HG03060 (cell line): ENCODE measurements around the gene ZNF202.
"Not testable (repeated sequence)": the region's sequence is repeated elsewhere in the genome, so short reads cannot be mapped to it uniquely, and the experiment has no call there.

Experiments
- ATAC-seq: cut with Tn5 transposase; IDR thresholded peaks from one replicate; pipeline ENCODE4 v1.9.1; 2021; ENCODE audit warnings: low read depth, moderate number of reproducible peaks; ENCODE audit not compliant: unreplicated experiment

The ZNF202 gene

DNA sequence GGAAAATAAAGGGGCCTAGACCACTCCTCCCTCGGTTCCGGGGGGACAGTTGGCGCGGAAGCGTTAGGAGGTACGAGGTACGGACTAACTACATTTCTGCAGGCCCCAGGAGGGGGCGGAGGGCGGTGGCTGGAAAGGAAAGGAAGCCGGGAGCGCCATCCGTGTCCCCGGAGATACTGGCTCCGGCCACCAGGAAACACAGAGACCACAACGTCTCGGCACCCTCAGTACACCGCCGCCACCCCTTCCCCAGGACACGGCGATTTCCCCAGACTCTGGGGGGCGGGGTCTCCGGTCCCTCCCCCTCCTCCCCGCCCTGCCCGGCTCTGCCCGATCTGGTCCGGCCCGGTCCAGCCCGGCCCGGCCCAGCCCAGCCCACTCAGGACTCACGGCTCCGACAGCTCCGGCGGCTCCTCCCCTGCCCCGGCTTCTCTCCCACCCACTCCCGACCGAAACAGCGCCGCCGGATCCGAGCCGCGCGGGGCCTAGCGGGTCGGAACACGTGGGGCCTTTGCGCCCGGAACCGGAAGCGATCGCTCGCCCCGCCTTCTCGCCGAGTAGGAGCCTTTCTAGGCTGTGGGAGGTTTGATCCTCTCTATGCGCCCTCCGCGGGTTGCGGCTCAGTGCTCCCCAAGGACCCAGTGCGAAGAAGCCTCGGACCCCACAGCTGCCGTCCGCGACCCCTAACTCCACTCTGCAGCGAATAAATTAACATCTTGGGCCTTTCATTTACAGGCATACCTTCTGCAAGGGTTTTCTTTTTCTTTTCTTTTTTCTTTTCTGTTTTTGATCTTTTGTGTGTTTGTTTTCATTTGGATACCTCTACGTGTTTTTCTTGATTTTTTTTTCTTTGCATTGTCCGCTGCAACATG is at the start of gene ZNF202:
Gene ZNF202, minus strand, starts transcription at position 502 of the 872 bp plus-strand sequence. CDS start 10,772 bp downstream, outside the sequence.
- peak; percentile 99 for ATAC-seq

DNA sequence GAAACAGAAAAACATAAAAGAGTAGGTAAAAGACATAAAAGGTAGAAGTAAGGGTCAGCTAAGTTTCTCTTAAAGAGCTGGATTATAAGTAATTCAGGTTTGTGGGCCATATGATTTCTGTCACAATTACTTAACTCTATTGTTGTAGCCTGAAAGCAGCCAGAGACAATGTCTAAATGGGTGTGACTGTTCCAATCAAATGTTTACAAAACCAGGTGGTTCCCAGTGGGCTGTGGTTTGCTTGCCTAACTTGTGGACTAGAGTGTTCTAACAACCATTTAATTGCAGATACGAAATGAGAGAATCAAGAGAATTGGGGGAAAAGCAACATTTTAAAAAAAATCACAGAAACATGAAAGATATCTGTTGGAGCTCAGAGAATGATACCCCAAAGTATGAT is 42.1 kb upstream of the ZNF202 start:
- ATAC-seq, result no peak

DNA sequence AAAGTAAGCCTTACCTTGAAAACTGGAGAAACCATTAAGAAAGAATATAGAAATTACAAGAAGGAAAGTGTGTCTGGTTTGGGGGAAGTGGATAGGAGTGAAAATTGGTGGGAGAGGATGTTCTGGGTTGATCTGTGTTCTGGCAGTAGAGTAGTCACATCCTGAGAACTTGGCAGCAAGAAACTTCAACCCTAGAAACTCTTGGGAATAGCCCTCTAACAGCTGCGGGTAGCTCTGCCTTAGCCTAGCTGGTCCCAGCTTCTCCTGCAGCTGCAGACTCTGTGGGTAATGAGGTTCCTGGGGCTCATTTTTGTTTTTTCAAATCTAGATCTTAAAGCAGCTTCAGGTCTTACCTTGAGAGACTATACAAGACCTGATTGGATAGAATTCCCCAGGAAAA is 37.1 kb upstream of the ZNF202 start:
- ATAC-seq, result no peak

DNA sequence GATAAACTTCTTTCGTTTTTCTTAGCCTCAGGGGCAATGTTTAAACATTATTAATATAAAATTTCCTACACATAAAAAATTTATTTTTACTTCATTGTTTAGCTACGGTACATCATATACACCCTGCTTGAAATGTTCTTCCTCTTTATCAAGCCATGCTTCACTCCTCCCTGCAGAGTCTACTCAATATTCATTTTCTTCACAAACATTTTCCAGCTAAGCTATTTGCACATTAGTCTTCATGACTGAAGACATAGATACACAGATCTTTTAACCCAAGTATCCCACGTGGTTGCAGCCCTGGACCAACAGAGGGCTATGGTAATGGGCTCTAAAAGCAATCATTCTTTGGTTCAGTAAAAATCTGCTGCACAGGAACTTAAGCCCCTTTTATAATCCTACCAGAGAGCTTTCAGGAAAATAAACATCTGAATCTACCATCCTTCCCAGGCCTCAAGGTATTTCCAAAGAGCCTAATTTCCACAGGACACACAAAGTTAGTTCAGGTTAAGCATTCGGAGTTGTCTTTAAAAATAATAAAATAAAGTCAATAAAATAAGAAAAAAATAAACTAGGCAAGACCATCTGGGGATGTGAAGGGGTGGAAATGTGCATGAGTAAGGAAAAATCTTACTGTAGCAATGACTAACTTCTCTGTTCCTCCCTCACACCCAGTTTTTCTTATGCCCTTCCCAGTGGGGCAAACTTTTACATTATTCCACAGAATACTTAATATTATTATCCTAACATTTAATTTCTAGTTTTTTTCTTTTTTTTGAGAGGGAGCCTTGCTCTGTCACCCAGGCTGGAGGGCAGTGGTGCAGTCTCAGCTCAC is 34.5 kb upstream of the ZNF202 start:
- no peak for ATAC-seq

DNA sequence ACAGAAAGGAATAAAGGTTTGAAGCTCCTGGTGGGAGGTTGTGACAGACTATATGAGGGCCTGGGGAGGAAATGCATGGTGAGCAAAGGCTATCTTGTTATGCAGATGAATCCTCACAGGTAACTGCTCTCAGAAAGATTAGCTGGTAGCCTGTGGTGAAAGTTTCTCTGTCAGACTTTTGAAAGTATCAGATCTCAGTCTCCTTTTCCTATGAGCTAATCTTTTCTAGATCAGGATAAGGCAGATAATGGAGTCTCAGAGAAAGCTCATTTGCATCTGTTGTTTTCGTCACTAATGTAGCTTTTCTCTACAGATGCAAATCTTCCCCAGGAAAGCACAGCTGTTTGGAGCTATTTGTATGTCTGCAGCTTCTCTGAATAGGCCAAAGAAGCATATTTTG is 33.8 kb upstream of the ZNF202 start:
- no peak for ATAC-seq

DNA sequence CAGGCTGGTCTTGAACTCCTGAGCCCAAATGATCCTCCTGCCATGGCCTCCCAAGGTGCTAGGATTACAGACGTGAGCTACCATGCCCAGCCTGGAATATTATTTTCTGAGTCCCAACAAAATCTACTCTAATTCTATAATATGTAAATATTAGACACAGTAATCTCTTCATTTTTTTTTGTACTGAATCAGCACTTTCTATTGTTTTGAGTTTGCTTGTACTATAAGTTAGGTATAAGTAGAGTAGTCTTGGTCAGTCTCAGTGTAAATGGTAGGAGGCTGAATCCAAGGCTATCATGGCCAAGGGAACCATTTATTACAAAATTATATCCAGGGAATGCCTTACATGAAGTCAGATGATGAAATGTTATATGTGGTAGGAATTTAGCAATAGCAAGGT is 32.5 kb upstream of the ZNF202 start:
- no peak for ATAC-seq

DNA sequence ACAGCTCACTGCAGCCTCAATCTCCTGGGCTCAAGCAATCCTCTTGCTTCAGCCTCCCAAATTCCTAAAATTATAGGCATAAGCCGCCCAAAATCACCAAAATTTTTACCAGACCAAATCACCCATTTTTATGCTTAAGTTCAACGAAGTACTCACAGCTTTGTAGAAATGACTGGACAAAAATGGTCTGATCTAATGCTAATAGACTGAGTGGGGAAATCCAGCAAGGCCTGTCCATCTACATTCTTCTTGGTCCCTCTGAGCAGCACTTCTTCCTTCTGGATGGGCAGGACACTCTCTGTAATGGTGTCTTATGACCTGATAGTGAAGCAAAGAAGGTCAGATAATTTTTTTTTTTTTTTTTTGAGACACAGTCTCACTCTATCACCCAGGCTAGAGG is 31.6 kb upstream of the ZNF202 start:
- no peak for ATAC-seq

DNA sequence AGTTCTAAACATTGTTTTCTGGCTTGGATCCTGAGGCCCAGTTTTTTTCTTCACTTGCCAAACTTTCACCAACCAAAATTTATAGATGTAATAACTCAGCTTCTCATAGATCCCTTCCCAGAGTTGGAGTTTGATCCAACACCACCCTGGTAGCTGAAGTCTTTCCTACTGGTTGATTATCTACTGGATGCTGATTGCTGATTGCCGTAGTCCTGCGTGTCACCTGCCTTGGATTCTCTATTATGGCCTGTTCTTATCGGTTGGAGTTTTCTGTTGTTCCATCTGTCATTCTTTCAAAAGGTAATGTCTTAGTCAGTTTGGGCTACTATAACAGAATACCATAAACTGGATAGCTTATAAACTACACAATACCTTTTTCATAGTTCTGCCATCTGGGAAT is 30.2 kb upstream of the ZNF202 start:
- no peak for ATAC-seq

DNA sequence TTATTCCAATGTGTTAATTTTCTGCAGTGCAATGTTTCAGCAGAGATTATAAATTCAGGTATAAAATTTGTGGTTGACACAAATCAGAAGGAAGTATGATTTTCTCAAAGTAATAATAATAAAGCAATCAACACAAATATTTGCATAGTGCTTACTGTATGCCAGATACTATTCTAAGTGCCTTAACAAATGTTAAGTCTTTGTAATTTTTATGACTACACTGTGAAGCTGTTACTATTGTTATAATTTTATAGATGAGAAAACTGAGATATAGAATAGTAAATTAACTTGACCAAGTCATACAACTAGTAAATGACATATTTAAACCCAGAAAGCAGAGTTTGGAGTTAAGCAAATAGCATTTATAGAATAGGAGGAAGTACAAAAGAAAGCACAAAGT is 29.3 kb upstream of the ZNF202 start:
- ATAC-seq, result no peak

DNA sequence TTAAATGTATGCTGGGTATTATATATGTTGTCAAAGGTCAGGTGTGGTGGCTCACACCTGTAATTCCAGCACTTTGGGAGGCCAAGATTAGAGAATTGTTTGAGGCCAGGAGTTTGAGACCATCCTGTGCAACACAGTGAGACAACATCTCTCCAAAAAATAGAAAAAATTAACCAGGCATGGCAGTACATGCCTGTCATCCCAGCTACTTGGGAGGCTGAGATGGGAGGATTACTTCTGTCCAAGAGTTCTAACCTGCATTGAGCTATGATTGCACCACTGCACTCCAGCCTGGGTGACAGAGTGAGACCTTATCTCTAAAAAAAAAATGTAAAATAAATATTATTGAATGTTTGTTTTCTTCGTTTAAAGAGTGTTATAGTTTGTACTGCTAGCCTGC is 24.1 kb upstream of the ZNF202 start:
- ATAC-seq, result no peak

DNA sequence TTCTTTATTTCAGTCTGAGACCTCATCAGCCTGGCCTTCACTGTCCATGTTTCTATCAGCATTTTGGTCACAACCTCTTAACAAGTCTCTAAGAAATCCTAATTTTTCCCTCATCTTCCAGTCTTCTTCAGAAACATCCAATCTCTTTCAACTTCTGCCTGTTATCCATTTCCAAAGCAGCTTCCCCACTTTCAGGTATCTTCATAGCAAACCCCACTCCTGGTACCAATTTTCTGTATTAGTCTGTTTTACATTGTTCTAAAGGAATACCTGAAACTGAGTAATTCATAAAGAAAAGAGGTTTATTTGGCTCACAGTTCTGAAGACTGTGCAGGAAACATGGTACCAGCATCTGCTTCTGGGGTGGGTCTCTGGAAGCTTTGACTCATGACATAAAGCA is 21.0 kb upstream of the ZNF202 start:
- ATAC-seq, result no peak

DNA sequence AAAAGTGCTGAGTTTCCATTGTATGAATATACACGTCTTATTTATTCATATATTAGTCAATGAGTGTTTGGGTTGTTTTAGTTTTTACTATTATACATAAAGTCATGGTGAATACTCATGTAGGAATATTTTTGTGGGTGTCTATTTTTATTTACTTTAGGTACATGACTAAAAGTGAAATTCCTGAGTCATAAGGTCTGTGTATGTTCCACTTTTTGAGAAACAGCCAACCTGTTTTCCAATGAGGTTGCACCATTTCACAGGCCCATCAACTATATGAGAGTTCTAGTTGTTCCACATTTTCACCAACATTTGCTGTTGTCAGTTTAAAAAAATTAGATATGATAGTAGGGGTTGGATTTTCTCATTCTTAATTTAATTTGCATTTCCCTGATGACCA is 19.4 kb upstream of the ZNF202 start:
- ATAC-seq, result peak; percentile 79

DNA sequence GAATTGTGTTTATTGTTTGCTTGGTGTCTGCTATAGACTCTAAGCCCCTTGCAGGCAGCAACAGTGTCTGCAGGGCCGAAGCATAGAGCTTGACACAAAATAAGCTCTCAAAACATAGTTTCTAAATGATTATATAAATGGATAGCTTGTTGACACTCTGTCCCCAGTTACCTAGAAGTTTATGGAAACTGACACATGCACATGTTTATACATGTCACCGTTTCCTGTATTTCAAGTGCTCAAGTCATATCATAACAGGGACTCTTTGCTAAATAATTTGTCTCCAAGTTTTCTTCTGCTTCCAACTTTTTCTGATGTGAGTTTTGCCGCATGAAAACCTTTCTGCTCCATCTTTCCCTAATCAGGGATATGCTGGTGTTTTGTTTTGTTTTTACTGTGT is 16.5 kb upstream of the ZNF202 start:
- ATAC-seq, result no peak

DNA sequence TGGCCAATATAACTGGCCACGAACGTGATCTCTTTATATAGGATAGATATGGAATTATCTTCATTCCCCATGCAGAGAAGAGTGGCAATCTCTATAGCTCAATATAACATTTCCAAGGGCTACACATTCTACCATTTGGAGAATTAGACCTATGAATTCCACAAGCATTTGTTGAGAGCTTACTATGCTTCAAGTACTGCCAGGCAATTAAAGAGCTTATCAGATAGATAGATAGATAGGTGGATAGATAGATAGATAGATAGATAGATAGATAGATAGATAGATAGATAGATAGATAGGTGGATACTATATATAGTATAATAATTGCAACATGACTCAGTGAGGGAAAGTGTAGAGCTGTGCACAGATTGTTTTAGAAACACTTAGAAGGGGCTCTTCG is 14.4 kb upstream of the ZNF202 start:
- ATAC-seq, result no peak

DNA sequence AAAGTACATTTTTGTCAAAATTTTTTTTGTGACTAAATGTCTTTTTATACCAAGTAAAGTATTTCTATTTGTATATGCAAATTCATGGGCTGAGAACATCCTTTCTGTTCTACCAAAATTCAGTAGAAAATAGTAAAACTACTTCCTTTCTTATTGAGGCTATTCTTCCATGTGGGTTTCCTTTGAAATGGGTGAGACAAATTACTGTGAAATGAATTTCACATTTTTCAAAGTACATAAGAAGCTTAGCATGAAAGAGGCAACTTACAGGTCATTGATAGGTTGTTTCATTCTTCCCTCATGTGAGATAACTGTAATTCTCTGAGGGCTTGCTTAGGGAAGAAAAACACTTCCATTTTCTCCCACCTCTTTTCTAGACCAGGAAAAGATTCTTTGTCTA is 13.9 kb upstream of the ZNF202 start:
- ATAC-seq, result no peak

DNA sequence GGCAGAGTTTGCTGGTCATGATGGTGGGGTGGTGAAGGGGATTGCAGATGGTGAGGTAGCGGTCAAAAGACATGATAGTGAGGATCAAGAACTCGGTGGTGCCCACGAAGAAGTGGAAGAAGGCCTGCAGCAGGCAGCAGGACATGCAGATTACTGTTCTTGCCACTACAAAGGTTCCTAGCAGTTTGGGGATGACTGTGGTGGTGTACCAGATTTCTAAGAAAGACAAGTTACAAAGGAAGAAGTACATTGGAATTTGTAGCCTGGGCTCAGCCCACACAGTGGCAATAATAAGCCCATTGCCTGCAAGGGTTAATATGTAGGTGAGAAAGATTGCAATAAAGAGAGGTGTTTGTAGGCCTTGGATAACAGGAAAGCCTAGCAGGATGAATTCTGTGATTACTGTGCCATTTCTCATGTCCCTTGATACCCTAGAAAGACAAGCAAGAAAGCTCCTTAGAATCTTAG is 12.7 kb upstream of the ZNF202 start, which contains the start of gene OR6X1:
Gene OR6X1, minus strand, starts transcription at position 418 of the 468 bp plus-strand sequence. Its CDS starts 0 bp downstream, at position 418.
- ATAC-seq, result no peak

DNA sequence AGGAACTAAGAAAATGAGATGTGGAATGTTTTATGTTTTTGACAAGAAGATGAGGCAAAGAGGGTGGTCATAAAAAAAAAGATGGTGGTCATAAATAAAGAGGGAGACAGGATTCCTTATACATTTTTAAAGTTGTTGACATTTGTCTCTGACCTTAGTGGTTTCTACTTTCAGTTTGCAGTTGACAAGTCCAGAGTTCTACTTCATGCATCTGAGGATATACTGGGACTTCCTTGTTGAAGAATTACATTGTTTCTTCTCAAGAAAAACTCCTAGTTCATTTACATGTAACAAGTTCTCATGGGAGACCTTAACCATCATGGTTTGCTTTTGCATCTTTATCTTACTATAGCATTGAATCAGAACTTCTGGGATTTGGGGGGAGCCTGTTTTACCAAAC is 11.7 kb upstream of the ZNF202 start:
- ATAC-seq, result no peak

DNA sequence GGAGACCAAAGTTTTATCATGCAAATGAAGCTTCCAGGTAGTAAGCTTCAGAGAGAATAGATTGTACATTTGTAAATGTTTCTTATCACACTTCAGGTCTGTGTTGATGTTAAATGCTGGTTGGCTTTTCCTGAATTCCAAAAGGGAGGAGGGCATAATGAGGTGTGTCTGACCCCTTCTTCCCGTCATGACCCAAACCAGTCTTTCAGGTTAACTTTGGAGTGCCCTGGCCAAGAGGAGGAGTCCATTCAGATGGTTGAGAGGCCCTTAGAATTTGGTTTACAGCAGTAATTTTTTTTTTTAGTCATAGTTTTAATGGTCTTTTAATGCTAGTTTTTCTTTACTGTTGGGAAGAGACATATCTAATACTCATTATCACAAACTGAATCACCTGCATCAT is 10.3 kb upstream of the ZNF202 start:
- no peak for ATAC-seq

DNA sequence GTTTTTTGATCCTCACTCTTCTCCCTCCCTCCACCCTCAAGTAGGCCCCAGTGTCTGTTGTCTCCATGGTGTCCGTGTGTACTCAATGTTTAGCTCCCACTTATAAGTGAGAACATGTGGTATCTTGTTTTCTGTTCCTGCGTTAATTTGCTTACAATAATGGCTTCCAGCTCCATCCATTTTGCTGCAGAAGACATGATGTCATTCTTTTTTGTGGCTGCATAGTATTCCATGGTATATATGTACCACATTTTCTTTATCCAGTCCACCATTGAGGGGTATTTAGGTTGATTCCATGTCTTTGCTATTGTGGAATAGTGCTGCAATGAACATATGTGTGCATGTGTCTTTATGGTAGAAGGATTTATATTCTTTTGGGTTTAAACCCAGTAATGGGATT is 6.9 kb upstream of the ZNF202 start:
- ATAC-seq, result not testable (repeated sequence)

DNA sequence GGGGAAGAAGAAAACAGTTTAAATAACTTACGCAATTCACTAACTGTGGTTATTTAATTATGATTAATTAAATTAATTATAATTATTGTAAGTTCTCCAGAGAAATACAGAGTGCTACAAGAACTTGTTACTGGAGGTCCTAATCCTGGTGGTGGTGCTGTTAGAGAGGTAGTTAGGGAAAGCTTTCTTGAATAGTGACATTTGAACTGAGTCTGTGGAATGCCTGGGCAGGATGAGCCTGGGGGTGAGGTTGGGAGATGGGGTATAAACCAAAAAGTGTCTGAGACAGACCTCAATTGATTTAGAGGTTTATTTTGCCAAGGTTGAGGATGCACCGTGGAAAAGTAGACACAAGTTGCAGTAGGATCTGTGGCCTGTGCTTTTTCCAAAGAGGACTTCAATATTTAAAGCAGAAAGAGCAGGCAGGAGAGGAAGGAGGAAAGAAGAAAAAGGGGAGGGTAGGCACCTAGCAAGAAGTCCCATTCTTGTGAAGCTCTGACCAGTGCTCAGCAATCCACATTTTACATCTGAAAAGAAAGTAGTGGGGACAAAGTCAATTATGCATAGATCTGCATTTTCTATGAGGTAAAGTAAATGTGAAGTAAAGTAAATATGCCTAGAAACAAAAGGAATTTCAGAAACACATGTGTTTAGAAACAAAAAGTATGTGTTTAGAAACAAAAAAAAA is 4.4 kb upstream of the ZNF202 start:
- ATAC-seq, result no peak

DNA sequence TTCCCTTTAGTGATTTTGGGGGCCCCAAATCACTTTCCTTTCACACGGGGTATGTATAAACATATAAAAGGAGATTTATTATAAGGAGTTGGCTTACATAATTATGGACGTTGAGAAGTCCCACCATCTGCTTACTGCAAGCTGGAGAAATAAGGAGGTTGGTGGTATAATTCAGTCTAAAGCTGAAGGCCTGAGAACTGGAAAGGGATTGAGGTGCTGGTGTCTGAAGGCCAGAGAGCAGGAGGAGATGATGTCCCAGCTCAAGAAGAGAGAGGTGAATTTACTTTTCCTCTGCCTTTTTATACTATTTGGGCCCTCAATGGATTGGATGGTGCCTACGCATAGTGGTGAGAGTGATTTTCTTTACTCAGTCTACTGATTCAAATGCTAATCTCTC is 1.3 kb upstream of the ZNF202 start:
- no peak for ATAC-seq
